Measurements from ENCODE around the gene CXCL3. TPM values are rescaled to one million over a fixed set of nuclear protein-coding genes. Genes with fewer than 3 reads are reported as not detected.
A peak's percentile ranks its signal among the peaks of the same experiment; 100 is the strongest.

The CXCL3 gene
- total RNA-seq, 1 donor from 2014 or later: not detected

DNA sequence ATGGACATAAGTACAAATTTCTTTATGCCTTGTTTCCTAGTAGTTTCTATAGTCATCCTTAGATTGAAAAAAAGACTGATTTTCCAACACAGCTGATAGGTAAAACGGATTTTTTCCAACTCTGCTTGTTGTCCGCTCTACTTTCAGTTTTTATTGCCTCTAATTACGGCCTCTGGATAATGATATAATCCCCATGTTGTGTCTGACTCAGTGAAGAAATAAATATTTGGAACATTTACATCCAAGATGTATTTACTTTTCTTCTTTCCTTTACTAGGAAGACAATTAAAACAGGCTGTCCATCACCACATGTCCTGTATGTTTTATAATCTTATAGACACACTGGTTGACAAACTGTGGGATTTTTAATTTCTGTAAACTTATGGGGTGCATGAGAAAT lies 6.8 kb upstream of the CXCL3 start:
- CTCF ChIA-PET: no interaction called here
- TF ChIP-seq, protein P1, sequence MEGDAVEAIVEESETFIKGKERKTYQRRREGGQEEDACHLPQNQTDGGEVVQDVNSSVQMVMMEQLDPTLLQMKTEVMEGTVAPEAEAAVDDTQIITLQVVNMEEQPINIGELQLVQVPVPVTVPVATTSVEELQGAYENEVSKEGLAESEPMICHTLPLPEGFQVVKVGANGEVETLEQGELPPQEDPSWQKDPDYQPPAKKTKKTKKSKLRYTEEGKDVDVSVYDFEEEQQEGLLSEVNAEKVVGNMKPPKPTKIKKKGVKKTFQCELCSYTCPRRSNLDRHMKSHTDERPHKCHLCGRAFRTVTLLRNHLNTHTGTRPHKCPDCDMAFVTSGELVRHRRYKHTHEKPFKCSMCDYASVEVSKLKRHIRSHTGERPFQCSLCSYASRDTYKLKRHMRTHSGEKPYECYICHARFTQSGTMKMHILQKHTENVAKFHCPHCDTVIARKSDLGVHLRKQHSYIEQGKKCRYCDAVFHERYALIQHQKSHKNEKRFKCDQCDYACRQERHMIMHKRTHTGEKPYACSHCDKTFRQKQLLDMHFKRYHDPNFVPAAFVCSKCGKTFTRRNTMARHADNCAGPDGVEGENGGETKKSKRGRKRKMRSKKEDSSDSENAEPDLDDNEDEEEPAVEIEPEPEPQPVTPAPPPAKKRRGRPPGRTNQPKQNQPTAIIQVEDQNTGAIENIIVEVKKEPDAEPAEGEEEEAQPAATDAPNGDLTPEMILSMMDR (IDR thresholded peaks at IDR 0.05): no peak
- H3K4me3 Mint-ChIP-seq: no peak overlapping the region
- DNase-seq (no peak), ATAC-seq (ENCODE audit: low read depth) (no peak)
- peaks cover 15% of the 10 kb centered on the region for H3K9me3 Mint-ChIP-seq
- intact Hi-C loops (cut with micrococcal nuclease): no loop called here
- no peaks in the 10 kb centered on the region for H3K4me1 Mint-ChIP-seq
- no peaks in the 10 kb centered on the region for H3K36me3 Mint-ChIP-seq (ENCODE audit: low read depth)
- no peak overlapping the region for H3K27ac Mint-ChIP-seq
- H3K27me3 Mint-ChIP-seq: peaks cover 20% of the 10 kb centered on the region
- POLR2A ChIA-PET: no interaction called here

- POLR2A ChIA-PET: interaction anchor here (0.7 kb wide), 1 partner anchor 12 kb away, joined by 5 read pairs; no protein-coding TSS in a partner anchor
- no peak for ATAC-seq (ENCODE audit: low read depth)
- CTCF ChIA-PET: no interaction called here
- peaks cover 23% of the 10 kb centered on the region for H3K27me3 Mint-ChIP-seq
- H3K4me3 Mint-ChIP-seq: no peak overlapping the region
- no peak for DNase-seq
- TF ChIP-seq, protein P1 (IDR thresholded peaks at IDR 0.05): no peak
- no peaks in the 10 kb centered on the region for H3K36me3 Mint-ChIP-seq (ENCODE audit: low read depth)
- intact Hi-C loops (cut with micrococcal nuclease): no loop called here
- peaks cover 15% of the 10 kb centered on the region for H3K9me3 Mint-ChIP-seq
- no peak overlapping the region for H3K27ac Mint-ChIP-seq
- H3K4me1 Mint-ChIP-seq: no peaks in the 10 kb centered on the region
Observed at GRCh38 chr4:74044677-74045076, 6.2 kb upstream of the CXCL3 start.

GRCh38 chr4:74042681-74043080 lies 4.2 kb upstream of the CXCL3 start:
- no peak overlapping the region for H3K27ac Mint-ChIP-seq
- ATAC-seq (ENCODE audit: low read depth) (no peak), DNase-seq (no peak)
- peaks cover 9% of the 10 kb centered on the region for H3K9me3 Mint-ChIP-seq
- TF ChIP-seq, protein P1 (IDR thresholded peaks at IDR 0.05): no peak
- intact Hi-C loops (cut with micrococcal nuclease): no loop called here
- peaks cover 32% of the 10 kb centered on the region for H3K27me3 Mint-ChIP-seq
- H3K36me3 Mint-ChIP-seq (ENCODE audit: low read depth): no peaks in the 10 kb centered on the region
- POLR2A ChIA-PET: no interaction called here
- H3K4me3 Mint-ChIP-seq: no peak overlapping the region
- CTCF ChIA-PET: no interaction called here
- peaks cover 14% of the 10 kb centered on the region for H3K4me1 Mint-ChIP-seq

DNA sequence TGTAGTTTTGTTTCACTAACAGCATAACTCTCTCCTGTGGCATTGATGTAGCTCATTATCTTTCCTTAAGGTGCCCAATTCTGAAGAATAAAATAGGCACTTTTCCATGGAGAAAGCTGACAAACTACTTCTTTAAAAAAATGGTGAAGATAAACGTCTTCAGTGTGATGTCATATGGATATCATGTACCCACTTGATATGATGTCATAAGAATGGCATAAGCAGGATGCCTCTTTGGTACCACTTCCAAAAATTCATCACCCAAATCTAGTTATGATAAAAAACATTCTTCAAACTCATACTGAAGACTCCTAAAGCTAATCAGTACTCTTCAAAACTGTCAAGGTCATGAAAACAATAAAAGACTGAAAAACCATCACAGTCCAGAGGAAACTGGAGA lies 2.9 kb upstream of the CXCL3 start:
- ChIA-PET CTCF (no interaction called here), POLR2A (no interaction called here)
- Mint-ChIP-seq H3K4me1 (peaks cover 17% of the 10 kb centered on the region), H3K9me3 (no peaks in the 10 kb centered on the region), H3K36me3 (ENCODE audit: low read depth) (no peaks in the 10 kb centered on the region), H3K4me3 (no peak overlapping the region), H3K27me3 (peaks cover 40% of the 10 kb centered on the region), H3K27ac (no peak overlapping the region)
- ATAC-seq (ENCODE audit: low read depth) (no peak), DNase-seq (no peak)
- intact Hi-C loops (cut with micrococcal nuclease): no loop called here
- TF ChIP-seq, protein P1 (IDR thresholded peaks at IDR 0.05): no peak

GRCh38 chr4:74039315-74039763 lies 850 bp upstream of the CXCL3 start:
- CTCF ChIA-PET: no interaction called here
- POLR2A ChIA-PET: no interaction called here
- no peak for ATAC-seq (ENCODE audit: low read depth)
- Mint-ChIP-seq H3K4me1 (peaks cover 17% of the 10 kb centered on the region), H3K27me3 (peaks cover 39% of the 10 kb centered on the region), H3K36me3 (ENCODE audit: low read depth) (no peaks in the 10 kb centered on the region), H3K27ac (no peak overlapping the region), H3K4me3 (peak overlapping the region; percentile 70), H3K9me3 (no peaks in the 10 kb centered on the region)
- DNase-seq: no peak
- intact Hi-C loops (cut with micrococcal nuclease): no loop called here
- TF ChIP-seq, protein P1 (IDR thresholded peaks at IDR 0.05): no peak

Measured in activated B cell treated with CpG ODN at 0.5 μM for 24 hours (primary cell).